Astrocyte (in vitro differentiated cells and primary cell): Measurements from ENCODE around the gene INTS7. TPM values are rescaled to one million over a fixed set of nuclear protein-coding genes. Genes with fewer than 3 reads are reported as not detected.
A peak's percentile ranks its signal among the peaks of the same experiment; 100 is the strongest.

ENCODE experiments used
- DNase-seq: peaks from one replicate; pipeline ENCODE4 v3.0.0-alpha.2; 2010; ENCODE audit warnings: low read depth
- FAIRE-seq: peaks from 2 replicates; lab custom pipeline; 2011; peaks lifted over from hg19 to GRCh38; lab: Jason Lieb, UNC
- H2AFZ ChIP-seq: 2 replicates; pipeline ENCODE4 v1.6.0; 2012; ENCODE audit warnings: low read depth, low read length, inconsistent platforms
- H3K27ac ChIP-seq: 2 replicates; pipeline ENCODE4 v1.5.1; 2011; ENCODE audit warnings: low read depth, low read length, inconsistent platforms
- H3K27me3 ChIP-seq: 2 replicates; pipeline ENCODE4 v1.6.0; 2011; ENCODE audit warnings: low read length, inconsistent platforms; ENCODE audit not compliant: insufficient read depth
- H3K36me3 ChIP-seq: 2 replicates; pipeline ENCODE4 v1.5.1; 2011; ENCODE audit warnings: low read length, inconsistent platforms; ENCODE audit not compliant: insufficient read depth
- H3K4me1 ChIP-seq: 2 replicates; pipeline ENCODE4 v1.5.1; 2011; ENCODE audit warnings: low read length, inconsistent platforms; ENCODE audit not compliant: insufficient read depth
- H3K4me2 ChIP-seq: 2 replicates; pipeline ENCODE4 v1.6.0; 2012; ENCODE audit warnings: low read length, inconsistent platforms
- H3K4me3 ChIP-seq: 2 replicates; pipeline ENCODE4 v1.5.1; 2011; ENCODE audit warnings: low read depth, mild to moderate bottlenecking, low read length, inconsistent platforms; ENCODE audit not compliant: insufficient read depth
- H3K79me2 ChIP-seq: 2 replicates; pipeline ENCODE4 v1.6.0; 2012; ENCODE audit warnings: mild to moderate bottlenecking, low read length, inconsistent platforms; ENCODE audit not compliant: insufficient read depth
- H3K9ac ChIP-seq: 2 replicates; pipeline ENCODE4 v1.6.0; 2012; ENCODE audit warnings: mild to moderate bottlenecking, low read length, inconsistent platforms
- H3K9me3 ChIP-seq: 2 replicates; pipeline ENCODE4 v1.5.1; 2012; ENCODE audit warnings: low read depth, mild to moderate bottlenecking, low read length, inconsistent platforms; ENCODE audit not compliant: insufficient read depth
- H4K20me1 ChIP-seq: 2 replicates; pipeline ENCODE4 v1.6.0; 2012; ENCODE audit warnings: low read length, inconsistent platforms; ENCODE audit not compliant: insufficient read depth
- H3K27ac Mint-ChIP-seq: one replicate; pipeline ENCODE4 v1.8.0; 2021; ENCODE audit warnings: mild to moderate bottlenecking, mixed read lengths; ENCODE audit not compliant: unreplicated experiment
- H3K27me3 Mint-ChIP-seq: one replicate; pipeline ENCODE4 v1.8.0; 2021; ENCODE audit warnings: low read depth, mixed read lengths; ENCODE audit not compliant: unreplicated experiment
- H3K36me3 Mint-ChIP-seq: one replicate; pipeline ENCODE4 v1.8.0; 2021; ENCODE audit warnings: low read depth, mixed read lengths; ENCODE audit not compliant: unreplicated experiment
- H3K4me1 Mint-ChIP-seq: one replicate; pipeline ENCODE4 v1.8.0; 2021; ENCODE audit warnings: low read depth, mixed read lengths; ENCODE audit not compliant: unreplicated experiment
- H3K4me3 Mint-ChIP-seq: one replicate; pipeline ENCODE4 v1.8.0; 2021; ENCODE audit warnings: mild to moderate bottlenecking, moderate library complexity, mixed read lengths; ENCODE audit not compliant: unreplicated experiment
- H3K9me3 Mint-ChIP-seq: one replicate; pipeline ENCODE4 v1.8.0; 2021; ENCODE audit warnings: mild to moderate bottlenecking, mixed read lengths; ENCODE audit not compliant: unreplicated experiment
- CTCF ChIP-seq: IDR thresholded peaks from 2 replicates; pipeline ENCODE4 v1.5.1; 2011; ENCODE audit warnings: low read depth, mild to moderate bottlenecking, inconsistent platforms, low read length, moderate library complexity; ENCODE audit not compliant: insufficient read depth
- EZH2 ChIP-seq: IDR thresholded peaks from 2 replicates; pipeline ENCODE4 v1.6.1; 2012; ENCODE audit warnings: mild to moderate bottlenecking, low read length, inconsistent platforms; ENCODE audit not compliant: insufficient read depth
- total RNA-seq: library from RNA; stranded (reverse); gene quantifications from 2 replicates; pipeline ENCODE4 v1.2.1, GENCODE V29; 2021

The INTS7 gene
- total RNA-seq, 1 donor from 2014 or later, result 14.7 TPM

- FAIRE-seq (peak; percentile 64), DNase-seq (peak; percentile 38)
- no peak overlapping the region for H3K4me3 ChIP-seq
- TF ChIP-seq EZH2 (no peak), CTCF (peak; percentile 74)
- H3K36me3 Mint-ChIP-seq, result no peaks in the 10 kb centered on the region
- H3K27ac ChIP-seq, result no peak overlapping the region
- H3K4me3 Mint-ChIP-seq, result no peak overlapping the region
- H3K4me1 ChIP-seq, result no peaks in the 10 kb centered on the region
- no peak overlapping the region for H3K9ac ChIP-seq
- H3K9me3 ChIP-seq, result no peaks in the 10 kb centered on the region
- H3K9me3 Mint-ChIP-seq, result no peaks in the 10 kb centered on the region
- no peak overlapping the region for H3K4me2 ChIP-seq
- no peak overlapping the region for H2AFZ ChIP-seq
- peak overlapping the region; percentile 50 for H3K27ac Mint-ChIP-seq
- no peaks in the 10 kb centered on the region for H4K20me1 ChIP-seq
- no peaks in the 10 kb centered on the region for H3K4me1 Mint-ChIP-seq
- H3K27me3 ChIP-seq, result no peaks in the 10 kb centered on the region
- no peaks in the 10 kb centered on the region for H3K79me2 ChIP-seq
- H3K36me3 ChIP-seq, result peaks cover 4% of the 10 kb centered on the region
- H3K27me3 Mint-ChIP-seq, result no peaks in the 10 kb centered on the region
Measured at GRCh38 chr1:212070720-212071302, 35.5 kb upstream of the INTS7 start.

GRCh38 chr1:212067787-212068186 is 32.4 kb upstream of the INTS7 start:
- H3K4me2 ChIP-seq, result no peak overlapping the region
- H3K79me2 ChIP-seq, result no peaks in the 10 kb centered on the region
- Mint-ChIP-seq H3K27ac (no peak overlapping the region), H3K4me3 (no peak overlapping the region), H3K27me3 (no peaks in the 10 kb centered on the region), H3K9me3 (no peaks in the 10 kb centered on the region), H3K4me1 (no peaks in the 10 kb centered on the region), H3K36me3 (no peaks in the 10 kb centered on the region)
- H3K9me3 ChIP-seq, result no peaks in the 10 kb centered on the region
- FAIRE-seq (no peak), DNase-seq (no peak)
- peaks cover 3% of the 10 kb centered on the region for H3K36me3 ChIP-seq
- no peaks in the 10 kb centered on the region for H4K20me1 ChIP-seq
- H3K27me3 ChIP-seq, result no peaks in the 10 kb centered on the region
- H3K4me3 ChIP-seq, result no peak overlapping the region
- no peak overlapping the region for H2AFZ ChIP-seq
- no peak overlapping the region for H3K9ac ChIP-seq
- H3K4me1 ChIP-seq, result no peaks in the 10 kb centered on the region
- no peak for TF ChIP-seq CTCF
- H3K27ac ChIP-seq, result no peak overlapping the region

GRCh38 chr1:212062832-212063438 is 27.6 kb upstream of the INTS7 start:
- no peaks in the 10 kb centered on the region for H3K4me1 ChIP-seq
- no peak overlapping the region for H3K9ac ChIP-seq
- DNase-seq, result peak; percentile 12
- H3K36me3 ChIP-seq, result peaks cover 3% of the 10 kb centered on the region
- Mint-ChIP-seq H3K27me3 (no peaks in the 10 kb centered on the region), H3K4me1 (peaks cover 2% of the 10 kb centered on the region), H3K4me3 (no peak overlapping the region), H3K27ac (no peak overlapping the region), H3K36me3 (no peaks in the 10 kb centered on the region), H3K9me3 (no peaks in the 10 kb centered on the region)
- TF ChIP-seq CTCF, result peak; percentile 67
- TF ChIP-seq EZH2, result no peak
- no peaks in the 10 kb centered on the region for H3K9me3 ChIP-seq
- no peak overlapping the region for H2AFZ ChIP-seq
- H4K20me1 ChIP-seq, result no peaks in the 10 kb centered on the region
- no peak overlapping the region for H3K4me3 ChIP-seq
- H3K79me2 ChIP-seq, result no peaks in the 10 kb centered on the region
- FAIRE-seq, result peak; percentile 59
- no peak overlapping the region for H3K27ac ChIP-seq
- H3K4me2 ChIP-seq, result no peak overlapping the region
- no peaks in the 10 kb centered on the region for H3K27me3 ChIP-seq
